Measurements from ENCODE around the gene NPFFR1. TPM values are rescaled to one million over a fixed set of nuclear protein-coding genes. Genes with fewer than 3 reads are reported as not detected.

NPFFR1 gene
- total and polyA plus RNA-seq, 10 donors = under 0.01 to 0.63 (median 0.09) TPM; not detected in 2

DNA sequence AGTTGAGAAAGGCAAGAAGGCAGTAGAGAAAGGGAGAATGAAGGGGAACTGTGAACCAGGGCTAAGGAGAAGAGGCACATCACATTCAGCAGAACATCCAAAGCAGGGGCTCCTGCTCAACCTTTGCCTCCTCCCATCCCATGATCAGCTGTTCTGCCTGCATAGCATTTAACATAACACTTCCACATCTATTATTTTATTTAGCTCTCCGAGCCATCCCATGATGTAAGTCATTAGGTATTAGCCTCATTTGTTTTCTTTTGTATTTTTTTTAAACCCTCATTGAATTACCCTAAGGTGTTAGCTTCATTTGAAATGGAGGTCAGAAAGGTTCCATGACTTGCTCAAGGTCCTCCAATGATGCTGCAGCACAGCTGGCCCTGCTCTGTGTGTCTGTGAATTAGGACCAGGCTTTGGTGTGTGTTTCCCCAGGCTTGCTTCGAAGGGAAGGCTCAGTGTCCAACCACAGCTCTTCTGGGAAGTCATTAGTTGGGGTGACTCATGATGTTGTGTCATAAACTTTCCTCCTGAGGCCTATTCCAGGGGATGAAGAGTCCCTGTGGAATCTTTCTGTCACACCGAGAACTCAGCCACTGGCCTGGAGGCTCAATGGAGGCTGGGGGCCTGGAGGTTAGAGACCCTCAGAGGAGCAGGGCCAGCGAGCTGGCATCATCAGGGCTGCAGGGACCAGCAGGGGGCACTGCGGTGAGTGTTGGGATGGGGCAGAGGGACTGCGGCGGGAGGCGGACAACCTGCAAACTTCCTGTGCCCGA, 16.5 kb downstream of the NPFFR1 start:
- DNase-seq = no peak
- TF ChIP-seq, protein P1, sequence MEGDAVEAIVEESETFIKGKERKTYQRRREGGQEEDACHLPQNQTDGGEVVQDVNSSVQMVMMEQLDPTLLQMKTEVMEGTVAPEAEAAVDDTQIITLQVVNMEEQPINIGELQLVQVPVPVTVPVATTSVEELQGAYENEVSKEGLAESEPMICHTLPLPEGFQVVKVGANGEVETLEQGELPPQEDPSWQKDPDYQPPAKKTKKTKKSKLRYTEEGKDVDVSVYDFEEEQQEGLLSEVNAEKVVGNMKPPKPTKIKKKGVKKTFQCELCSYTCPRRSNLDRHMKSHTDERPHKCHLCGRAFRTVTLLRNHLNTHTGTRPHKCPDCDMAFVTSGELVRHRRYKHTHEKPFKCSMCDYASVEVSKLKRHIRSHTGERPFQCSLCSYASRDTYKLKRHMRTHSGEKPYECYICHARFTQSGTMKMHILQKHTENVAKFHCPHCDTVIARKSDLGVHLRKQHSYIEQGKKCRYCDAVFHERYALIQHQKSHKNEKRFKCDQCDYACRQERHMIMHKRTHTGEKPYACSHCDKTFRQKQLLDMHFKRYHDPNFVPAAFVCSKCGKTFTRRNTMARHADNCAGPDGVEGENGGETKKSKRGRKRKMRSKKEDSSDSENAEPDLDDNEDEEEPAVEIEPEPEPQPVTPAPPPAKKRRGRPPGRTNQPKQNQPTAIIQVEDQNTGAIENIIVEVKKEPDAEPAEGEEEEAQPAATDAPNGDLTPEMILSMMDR (IDR thresholded peaks at IDR 0.05 in 8 of 11, conservative IDR thresholded peaks at IDR 0.05 in 3 of 11) = peak in 6 of 11 experiments; percentile 9 to 50 (median 31)
- no peak for TF ChIP-seq POLR2A (IDR thresholded peaks at IDR 0.05)
- no peak overlapping the region for H3K4me3 ChIP-seq
- intact Hi-C loops (cut with DNase I; ENCODE audit: low total_unique reads) = no loop called here
- no peaks in the 10 kb centered on the region for H3K27me3 ChIP-seq (replicated peaks in 1 of 7)
- H3K4me1 ChIP-seq = peaks cover 0 to 3% (median 2%) of the 10 kb centered on the region in 6 donors
- no peaks in the 10 kb centered on the region for H3K36me3 ChIP-seq
- 61 to 69% (median 62%) methylated on average over 8 to 9 of the region's 9 CpGs for WGBS, 5 donors
- no peaks in the 10 kb centered on the region for H3K9me3 ChIP-seq
- H3K27ac ChIP-seq = no peak overlapping the region

DNA sequence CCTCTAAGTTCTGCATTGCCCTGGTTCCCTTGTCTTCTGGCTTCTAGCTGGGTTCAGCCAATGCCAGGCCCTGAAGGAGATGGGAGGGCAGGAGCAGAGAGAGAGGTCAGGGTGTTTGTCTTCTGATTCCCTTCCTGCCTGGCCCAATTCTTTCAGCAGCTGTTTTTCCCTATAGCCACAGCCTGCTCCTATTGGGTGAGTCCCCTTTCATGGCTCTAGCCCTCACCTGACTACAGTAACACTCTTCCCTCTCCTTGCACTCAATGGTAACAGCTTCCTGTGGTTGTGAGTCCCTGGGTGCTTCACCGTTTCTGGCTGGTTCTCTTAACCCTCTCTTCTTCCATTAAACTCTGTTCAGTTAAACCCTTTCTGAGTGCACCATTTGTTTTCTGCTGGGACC, 17.1 kb downstream of the NPFFR1 start:
- intact Hi-C loops (cut with DNase I; ENCODE audit: low total_unique reads) = no loop called here
- Histone ChIP-seq H3K27ac (no peak overlapping the region), H3K4me1 (no peaks in the 10 kb centered on the region), H3K27me3 (replicated peaks in 1 of 7) (no peaks in the 10 kb centered on the region), H3K9me3 (peaks cover 0 to 2% (median 0%) of the 10 kb centered on the region in 8 donors), H3K4me3 (no peak overlapping the region), H3K36me3 (no peaks in the 10 kb centered on the region)
- 13 to 30% (median 19%) methylated on average over 1 of the region's 1 CpG for WGBS, 5 donors
- TF ChIP-seq POLR2AphosphoS5 (IDR thresholded peaks at IDR 0.05) = no peak
- TF ChIP-seq, protein P1 (IDR thresholded peaks at IDR 0.05 in 8 of 11, conservative IDR thresholded peaks at IDR 0.05 in 3 of 11) = no peak
- no peak for TF ChIP-seq POLR2A (IDR thresholded peaks at IDR 0.05)
- DNase-seq = no peak

DNA sequence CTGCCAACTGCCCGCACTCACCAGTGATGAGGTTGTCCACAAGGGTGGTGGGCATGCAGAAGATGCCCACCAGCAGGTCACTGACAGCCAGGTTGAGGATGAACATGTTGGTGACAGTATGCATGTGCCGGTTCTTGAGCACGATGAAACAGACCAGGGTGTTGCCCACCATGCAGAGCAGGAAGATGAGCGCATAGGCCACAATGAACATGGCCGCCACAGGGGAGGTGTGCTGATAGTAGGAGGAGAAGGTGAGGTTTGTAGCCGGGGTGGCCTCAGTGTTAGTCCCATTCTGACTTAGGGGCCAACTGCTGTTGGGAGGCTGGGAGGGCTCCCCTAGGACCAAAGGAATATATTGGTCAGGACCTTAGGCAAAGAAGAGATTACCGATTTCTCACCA, 17.7 kb downstream of the NPFFR1 start:
- 95 to 99% (median 97%) methylated on average over 7 of the region's 7 CpGs for WGBS, 5 donors
- Histone ChIP-seq H3K4me3 (no peak overlapping the region), H3K9me3 (peaks cover 0 to 8% (median 4%) of the 10 kb centered on the region in 8 donors), H3K27ac (no peak overlapping the region), H3K36me3 (no peaks in the 10 kb centered on the region), H3K4me1 (no peaks in the 10 kb centered on the region), H3K27me3 (replicated peaks in 1 of 7) (no peaks in the 10 kb centered on the region)
- intact Hi-C loops (cut with DNase I; ENCODE audit: low total_unique reads) = no loop called here
- TF ChIP-seq POLR2A (IDR thresholded peaks at IDR 0.05) = no peak
- no peak for TF ChIP-seq POLR2AphosphoS5 (IDR thresholded peaks at IDR 0.05)
- TF ChIP-seq, protein P1 (IDR thresholded peaks at IDR 0.05 in 8 of 11, conservative IDR thresholded peaks at IDR 0.05 in 3 of 11) = no peak
- no peak for DNase-seq

DNA sequence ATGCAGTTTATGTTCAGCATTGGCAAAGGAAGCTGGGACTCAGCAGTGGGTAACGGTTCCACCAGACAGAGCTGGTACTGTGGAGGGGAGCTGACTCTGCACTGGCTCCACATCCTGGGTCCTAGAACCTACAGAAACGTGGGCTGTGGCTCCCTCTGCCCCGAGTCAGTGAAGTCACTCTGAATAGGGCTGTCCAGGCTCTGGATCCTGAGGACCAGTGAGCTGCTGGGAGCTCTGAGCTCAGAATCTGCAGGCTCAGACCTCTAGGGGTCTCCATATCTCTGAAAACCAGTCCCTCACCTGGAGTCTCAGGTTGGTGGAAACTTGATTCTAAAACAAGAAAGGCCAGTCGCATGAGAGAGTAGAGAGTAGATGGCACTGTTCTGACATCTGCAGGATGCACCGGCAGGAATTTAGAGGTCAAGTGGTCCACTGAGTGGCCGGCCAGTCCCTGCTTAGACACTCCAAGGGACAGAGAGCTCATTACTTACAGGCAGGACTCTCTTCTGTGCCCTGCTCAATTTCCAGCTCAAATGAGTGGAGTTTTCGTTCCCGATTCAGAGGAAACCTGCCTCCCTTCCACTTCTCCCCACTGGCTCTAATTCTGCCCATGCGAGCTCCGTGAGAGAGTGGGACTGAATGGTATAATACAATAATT, 18.6 kb downstream of the NPFFR1 start:
- no peak overlapping the region for H3K27ac ChIP-seq
- TF ChIP-seq POLR2A (IDR thresholded peaks at IDR 0.05) = no peak
- TF ChIP-seq, protein P1 (IDR thresholded peaks at IDR 0.05 in 8 of 11, conservative IDR thresholded peaks at IDR 0.05 in 3 of 11) = no peak
- TF ChIP-seq POLR2AphosphoS5 (IDR thresholded peaks at IDR 0.05) = no peak
- H3K9me3 ChIP-seq = peaks cover 0 to 15% (median 7%) of the 10 kb centered on the region in 8 donors
- no peak overlapping the region for H3K4me3 ChIP-seq
- 37 to 52% (median 48%) methylated on average over 10 of the region's 10 CpGs for WGBS, 5 donors
- H3K36me3 ChIP-seq = no peaks in the 10 kb centered on the region
- H3K4me1 ChIP-seq = no peaks in the 10 kb centered on the region
- no peak for DNase-seq
- peaks cover 0 to 7% (median 0%) of the 10 kb centered on the region in 7 donors for H3K27me3 ChIP-seq (replicated peaks in 1 of 7)
- intact Hi-C loops (cut with DNase I; ENCODE audit: low total_unique reads) = no loop called here
